ENCODE measurements around the gene ETV6.

The ETV6 gene

GRCh38 chr12:11836282-11837151 lies 187.0 kb downstream of the ETV6 start:
- no peak for DNase-seq

GRCh38 chr12:11837216-11837934 lies 187.9 kb downstream of the ETV6 start:
- DNase-seq, result no peak

GRCh38 chr12:11838403-11838802 lies 188.9 kb downstream of the ETV6 start:
- no peak for DNase-seq

DNA sequence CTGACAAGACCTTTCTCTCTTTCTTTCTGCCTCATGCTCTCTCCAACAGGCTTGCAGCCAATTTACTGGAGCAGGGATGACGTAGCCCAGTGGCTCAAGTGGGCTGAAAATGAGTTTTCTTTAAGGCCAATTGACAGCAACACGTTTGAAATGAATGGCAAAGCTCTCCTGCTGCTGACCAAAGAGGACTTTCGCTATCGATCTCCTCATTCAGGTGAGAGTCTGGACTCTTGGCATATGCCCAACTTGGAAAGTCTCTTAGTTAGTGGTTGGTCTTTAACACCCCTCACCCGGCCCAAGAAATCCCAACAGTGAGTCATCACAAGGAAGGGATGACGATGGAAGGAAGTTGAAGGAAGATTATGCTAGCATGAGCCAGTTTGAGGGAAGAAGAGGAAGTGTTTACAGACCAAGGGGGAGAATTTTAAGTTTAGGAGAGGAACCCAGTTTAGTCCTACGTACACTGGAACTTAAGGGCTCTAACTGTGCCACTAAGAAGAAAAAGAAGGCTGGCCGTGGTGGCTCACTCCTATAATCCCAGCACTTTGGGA lies 189.7 kb downstream of the ETV6 start:
- DNase-seq, result no peak

DNA sequence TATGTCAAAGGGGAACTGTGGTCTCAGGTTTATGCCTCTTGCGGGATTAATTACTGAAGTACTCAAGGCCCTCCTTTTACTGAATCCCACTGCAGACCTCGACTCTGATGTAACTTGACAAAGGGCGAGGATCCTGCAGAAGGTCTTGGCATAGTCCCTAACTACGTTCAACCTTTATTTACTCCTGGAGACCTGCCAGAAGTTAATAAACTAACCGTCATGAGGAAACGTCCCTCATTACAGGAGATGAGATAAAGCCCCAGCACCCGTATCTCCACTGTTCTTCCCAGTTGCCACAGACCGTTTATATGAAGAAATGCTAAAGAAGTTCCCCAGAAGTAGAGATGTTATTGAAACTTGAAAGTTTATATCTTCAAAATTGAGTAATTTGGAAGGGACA lies 190.9 kb downstream of the ETV6 start:
- DNase-seq, result no peak

- DNase-seq, result no peak
These were observed 197.0 kb downstream of the ETV6 start for GRCh38 chr12:11846488-11846887.

- DNase-seq, result no peak
These were observed 198.1 kb downstream of the ETV6 start for GRCh38 chr12:11847539-11847938.

GRCh38 chr12:11849757-11850504 lies 200.5 kb downstream of the ETV6 start:
- no peak for DNase-seq

DNA sequence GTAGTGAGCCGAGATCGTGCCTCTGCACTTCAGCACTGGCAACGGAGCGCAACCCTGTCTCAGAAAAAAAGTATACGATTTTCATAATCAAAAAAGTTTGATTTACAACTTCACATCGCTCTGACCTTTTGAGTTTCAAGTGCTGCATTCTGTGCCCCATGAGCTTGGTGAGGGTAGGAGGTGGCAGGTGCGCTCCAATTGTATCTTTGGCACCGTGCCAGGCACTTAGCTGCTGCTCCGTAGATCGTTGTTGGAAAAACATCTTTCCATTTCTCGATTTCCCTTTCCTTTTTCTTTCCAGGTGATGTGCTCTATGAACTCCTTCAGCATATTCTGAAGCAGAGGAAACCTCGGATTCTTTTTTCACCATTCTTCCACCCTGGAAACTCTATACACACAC lies 203.7 kb downstream of the ETV6 start:
- DNase-seq, result peak; percentile 21

GRCh38 chr12:11854011-11854499 lies 204.6 kb downstream of the ETV6 start:
- no peak for DNase-seq

GRCh38 chr12:11855983-11856374 lies 206.5 kb downstream of the ETV6 start:
- DNase-seq, result no peak

GRCh38 chr12:11856971-11857370 lies 207.5 kb downstream of the ETV6 start:
- no peak for DNase-seq

- no peak for DNase-seq
These were observed 210.4 kb downstream of the ETV6 start for GRCh38 chr12:11859705-11860425.

GRCh38 chr12:11861155-11861863 lies 211.8 kb downstream of the ETV6 start:
- no peak for DNase-seq

- DNase-seq, result no peak
These were observed 212.6 kb downstream of the ETV6 start for GRCh38 chr12:11861864-11862600.

GRCh38 chr12:11862798-11863197 lies 213.3 kb downstream of the ETV6 start:
- no peak for DNase-seq

DNA sequence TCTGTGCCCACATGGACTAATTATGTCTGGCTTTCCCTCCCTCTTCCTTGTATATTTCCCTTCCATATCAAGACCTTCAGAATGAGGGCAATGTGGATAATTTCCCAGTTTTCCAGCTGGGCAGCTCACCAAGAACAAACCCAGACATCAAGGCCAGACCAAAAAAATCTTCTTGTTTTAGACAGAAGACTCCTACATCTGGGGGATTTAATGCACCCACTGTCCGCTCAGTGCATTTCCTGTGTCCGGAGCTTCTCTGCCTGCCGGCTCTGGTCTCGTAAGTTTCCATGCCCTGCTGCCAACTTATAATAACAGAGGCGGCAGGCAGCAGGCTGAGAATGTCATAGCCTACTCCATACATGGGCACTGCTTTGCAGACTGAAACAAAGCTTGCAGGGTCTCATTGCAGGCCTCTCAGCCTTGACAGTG lies 214.0 kb downstream of the ETV6 start:
- DNase-seq, result no peak

- DNase-seq, result no peak
These were observed 214.5 kb downstream of the ETV6 start for GRCh38 chr12:11863988-11864387.

DNA sequence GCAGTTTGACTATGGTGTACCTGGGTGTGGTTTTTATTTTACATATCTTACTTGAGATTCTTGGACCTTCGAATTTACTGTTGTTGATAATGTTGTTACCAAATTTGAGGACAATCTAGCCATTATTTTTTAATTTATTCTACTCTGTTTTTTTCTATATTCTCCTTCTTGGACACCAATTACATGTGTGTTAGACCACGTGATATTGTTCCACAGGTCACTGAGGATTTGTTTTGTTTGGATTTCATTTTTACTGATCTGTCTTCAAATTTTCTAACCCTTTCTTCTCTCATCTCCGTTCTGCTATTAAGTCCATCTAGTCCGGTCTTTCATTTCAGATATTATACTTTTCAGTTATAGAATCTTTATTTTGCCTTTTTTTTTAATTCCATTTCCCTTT lies 216.3 kb downstream of the ETV6 start:
- no peak for DNase-seq

DNA sequence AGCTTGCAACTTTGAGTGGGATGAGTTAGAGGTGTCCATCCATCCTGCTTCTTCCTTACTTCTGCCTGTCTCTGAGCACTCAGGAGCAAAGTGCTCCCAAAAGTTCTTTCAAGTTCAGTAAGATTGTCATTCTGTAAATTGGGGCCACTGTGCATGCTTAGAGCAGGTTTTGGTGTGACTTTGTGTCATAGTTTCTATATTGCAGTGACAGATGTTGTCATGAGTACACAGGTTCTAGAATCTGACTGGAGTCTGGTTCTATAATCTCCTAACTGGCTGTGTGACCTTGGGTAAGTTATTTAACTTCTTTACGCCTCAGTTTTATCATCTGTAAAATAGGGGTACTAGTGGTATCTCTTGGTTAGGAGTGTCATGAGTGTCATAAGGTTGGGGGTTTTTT lies 218.6 kb downstream of the ETV6 start:
- no peak for DNase-seq

DNA sequence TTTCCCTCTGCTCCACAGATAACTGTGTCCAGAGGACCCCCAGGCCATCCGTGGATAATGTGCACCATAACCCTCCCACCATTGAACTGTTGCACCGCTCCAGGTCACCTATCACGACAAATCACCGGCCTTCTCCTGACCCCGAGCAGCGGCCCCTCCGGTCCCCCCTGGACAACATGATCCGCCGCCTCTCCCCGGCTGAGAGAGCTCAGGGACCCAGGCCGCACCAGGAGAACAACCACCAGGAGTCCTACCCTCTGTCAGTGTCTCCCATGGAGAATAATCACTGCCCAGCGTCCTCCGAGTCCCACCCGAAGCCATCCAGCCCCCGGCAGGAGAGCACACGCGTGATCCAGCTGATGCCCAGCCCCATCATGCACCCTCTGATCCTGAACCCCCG lies 219.9 kb downstream of the ETV6 start:
- no peak for DNase-seq
